Stimulated activated CD4-positive, alpha-beta T cell treated with anti-CD3 and anti-CD28 coated beads, Interleukin-1b, Interleukin-23, amount 100 ng/mL, for 1 hour (primary cell): Measurements from ENCODE around the gene BASP1.
"Not testable (repeated sequence)": the region's sequence is repeated elsewhere in the genome, so short reads cannot be mapped to it uniquely, and the experiment has no call there.

Source experiments
- DNase-seq, 2 donors: peaks; one replicate each; pipeline ENCODE4 v3.0.0-alpha.2; 2020; ENCODE audit warnings: low read depth in 2 of 2

The BASP1 gene

DNA sequence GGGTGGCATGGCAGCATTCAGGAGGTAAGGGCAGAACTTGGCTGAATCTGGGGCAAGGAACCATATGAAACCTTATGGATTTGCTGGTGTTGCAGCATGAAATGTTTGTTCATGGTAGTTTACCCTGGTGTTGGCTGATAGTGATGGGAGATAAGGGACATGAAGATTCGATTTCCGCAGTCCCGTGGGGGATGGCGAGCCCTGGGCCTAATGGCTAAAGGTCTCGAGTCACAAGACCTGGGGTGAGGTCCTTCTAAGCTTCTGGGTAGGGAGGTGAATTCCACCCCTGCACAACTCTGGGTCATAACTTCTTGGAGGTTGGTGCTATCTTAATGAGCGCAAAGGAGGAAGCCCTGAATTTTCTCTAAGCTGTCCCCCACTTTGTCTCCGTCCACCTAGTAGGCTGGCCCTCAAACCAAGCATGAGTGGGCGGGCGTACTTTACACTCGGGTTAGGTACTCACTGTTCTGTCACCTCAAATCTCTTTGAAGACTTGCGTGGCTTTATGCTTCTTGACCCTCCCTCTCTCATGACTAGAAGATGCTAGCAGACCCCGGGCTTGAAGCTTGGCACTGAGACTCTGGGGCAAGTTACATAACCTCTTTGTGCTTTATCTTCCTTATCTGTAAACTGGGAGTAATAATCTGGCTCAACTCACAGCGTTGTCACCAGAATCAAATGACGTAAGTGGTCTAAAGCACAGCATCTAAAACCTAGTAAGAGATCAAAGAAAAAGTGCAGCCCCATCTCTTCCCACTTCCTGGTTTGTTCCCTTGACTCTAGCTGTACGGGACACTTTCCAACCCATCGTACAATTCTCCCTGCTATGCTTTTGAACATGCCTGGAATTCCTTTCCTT, 72.5 kb downstream of the BASP1 start:
- no peak for DNase-seq

DNA sequence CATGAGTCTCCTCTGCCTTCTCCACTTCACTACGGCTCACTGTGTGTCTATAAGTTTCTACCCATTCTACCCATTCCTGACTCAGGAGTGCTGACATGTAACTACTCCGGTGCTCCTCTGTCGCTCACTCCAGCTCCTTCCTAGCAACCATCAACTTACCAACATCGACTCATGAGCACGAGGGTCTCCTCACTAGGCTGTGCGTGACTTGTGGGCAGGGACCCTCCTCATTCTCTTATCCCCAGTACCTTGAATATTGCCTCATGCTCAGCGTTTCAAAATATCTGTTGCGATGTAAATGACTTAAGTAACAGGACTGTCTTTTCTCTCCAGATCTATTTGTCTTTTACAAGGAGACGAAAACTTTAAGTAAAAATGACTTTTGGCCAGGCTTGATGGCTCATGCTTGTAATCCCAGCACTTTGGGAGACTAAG, 73.1 kb downstream of the BASP1 start:
- DNase-seq = no peak

DNA sequence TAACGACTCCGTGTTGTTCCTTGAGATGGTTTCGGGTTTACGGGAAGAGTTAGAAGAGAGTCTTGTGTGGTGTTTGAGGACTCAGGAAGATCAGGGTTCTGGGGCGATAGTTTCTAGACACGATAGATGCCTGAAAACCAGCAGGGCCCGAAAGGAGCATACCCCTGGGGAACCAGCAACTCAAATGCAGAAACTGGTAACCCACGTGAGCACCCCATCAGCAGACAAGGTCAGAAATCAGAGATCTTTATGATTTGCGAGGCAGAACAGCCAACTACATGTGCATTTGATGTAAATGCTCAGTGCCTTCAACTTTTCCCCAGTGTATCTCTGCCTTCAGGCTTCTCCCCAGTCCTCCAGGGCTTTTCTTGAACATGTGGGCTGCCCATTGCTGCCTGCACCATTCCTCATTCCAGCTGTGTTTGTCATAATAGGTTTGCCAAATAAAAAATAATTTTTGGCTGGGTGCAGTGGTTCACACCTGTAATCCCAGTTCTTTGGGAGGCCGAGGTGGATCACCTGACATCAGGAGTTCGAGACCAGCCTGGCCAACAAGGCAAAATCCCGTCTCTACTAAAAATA, 75.1 kb downstream of the BASP1 start:
- no peak for DNase-seq

DNA sequence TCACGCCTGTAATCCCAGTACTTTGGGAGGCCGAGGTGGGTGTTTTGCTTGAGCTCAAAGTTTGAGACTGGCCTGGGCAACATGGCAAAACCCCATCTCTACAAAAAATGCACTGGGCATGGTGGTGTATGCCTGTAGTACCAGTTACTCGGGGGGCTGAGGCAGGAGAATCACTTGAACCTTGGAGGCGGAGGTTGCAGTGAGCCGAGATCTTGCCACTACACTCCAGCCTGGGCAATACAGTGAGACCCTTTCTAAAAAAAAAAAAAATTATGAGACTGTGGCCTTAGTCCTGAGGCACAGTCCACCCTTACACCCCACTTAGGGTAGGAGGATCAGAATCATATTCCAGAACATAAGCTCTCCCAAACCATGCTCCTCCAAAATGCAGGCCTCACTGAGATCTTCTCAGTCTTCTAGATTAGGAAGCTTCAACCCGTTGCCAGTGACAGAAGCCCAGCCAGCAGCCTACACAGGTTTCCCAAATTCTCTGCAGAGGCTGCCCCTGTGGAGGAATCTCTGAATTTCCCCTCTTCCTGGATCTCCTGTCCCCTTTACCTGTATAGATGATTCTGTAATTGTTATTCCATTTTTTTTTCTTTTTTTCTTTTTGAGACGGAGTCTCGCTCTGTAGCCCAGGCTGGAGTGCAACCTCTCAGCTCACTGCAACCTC, 77.3 kb downstream of the BASP1 start:
- DNase-seq = no peak

DNA sequence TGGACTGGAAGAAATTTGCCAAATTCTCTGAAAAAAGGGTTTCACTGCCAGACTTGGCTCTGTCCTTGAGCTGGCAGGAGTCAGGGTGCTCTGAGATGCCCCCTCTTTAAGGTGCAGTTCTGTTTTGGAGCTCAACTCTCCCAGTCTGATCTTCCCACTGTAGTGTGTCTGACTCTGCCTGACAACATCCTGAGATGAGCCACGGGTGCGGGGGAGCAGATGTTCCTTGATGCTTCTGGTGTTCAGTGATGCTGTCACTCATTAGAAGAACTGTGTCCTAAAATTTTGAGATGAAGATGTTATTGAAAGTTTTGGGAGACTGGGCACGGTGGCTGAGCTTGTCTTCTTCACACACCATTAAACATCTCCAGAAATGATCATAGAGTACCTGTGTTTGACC, 78.2 kb downstream of the BASP1 start:
- DNase-seq = no peak

DNA sequence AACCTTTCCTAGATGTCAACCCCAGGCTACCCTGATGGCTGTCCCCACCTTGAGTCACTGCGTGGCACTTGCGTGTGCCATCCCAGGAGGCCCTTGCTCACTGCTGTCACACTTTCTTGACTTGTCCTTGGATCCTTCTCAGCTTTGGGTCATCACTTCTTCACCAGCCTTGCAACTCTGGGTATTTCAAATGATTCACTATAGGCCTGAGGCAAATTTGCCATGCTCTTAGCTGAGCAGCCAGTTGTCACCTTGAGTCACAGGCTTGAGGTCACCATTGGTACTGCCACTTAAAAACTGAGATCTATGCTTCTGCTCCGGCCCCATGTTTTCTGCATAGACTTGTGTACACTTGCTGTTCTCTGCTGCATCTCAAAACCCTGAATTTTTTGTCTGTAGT, 84.7 kb downstream of the BASP1 start:
- DNase-seq = no peak

DNA sequence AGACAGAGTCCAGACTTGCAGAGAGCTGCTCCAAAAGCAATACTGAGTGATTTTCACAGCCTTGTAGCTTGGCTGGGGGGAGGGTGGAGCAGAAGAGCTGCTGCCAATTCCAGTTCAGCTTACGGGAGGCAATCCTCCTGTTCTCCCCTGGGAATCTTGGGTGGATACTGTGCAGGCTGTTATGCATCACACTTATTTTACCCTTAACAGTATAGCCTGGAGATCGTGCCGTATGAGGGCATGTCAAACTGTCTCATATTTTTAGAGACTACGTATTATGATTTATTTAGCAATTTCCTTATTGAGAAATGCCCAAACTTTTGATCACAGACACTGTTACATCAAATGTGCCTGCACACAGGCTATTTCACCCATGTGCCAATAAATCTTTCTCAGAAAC, 85.2 kb downstream of the BASP1 start:
- no peak for DNase-seq

DNA sequence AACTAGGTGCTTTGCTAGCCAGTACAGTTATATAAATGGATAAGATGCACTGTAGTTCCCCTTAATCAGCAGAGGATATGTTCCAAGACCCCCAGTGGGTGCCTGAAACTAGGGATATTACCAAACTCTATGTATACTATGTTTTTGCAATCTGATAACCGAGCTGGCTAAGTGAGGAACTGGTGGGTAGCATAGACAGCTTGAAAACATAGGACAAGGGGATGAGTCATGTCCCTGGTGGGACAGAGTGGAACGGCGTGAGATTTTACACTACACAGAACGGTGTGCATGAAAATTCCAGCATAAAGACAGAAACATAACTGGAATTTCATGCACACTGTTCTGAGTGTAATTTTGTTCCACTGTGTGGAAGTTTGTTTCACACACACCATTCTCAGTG, 86.9 kb downstream of the BASP1 start:
- no peak for DNase-seq

DNA sequence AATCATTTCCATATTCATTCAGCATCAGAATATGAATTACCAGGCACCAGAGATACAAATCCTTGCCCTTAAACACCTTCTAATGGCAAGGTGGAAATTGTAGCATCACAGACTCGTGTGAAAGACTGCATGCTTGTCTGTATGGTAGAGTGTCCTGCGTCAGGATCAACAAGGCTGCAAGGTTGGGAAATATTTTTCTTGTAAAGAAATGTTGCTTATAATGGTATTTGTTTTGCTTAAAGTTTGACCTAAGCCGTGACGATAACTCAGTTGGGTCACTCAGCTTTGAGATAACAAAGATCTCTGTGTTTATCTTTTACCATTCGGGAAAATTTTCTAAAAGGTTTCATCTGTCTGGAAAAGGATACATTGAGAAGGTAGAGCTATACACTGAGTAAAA, 87.6 kb downstream of the BASP1 start:
- DNase-seq = no peak

DNA sequence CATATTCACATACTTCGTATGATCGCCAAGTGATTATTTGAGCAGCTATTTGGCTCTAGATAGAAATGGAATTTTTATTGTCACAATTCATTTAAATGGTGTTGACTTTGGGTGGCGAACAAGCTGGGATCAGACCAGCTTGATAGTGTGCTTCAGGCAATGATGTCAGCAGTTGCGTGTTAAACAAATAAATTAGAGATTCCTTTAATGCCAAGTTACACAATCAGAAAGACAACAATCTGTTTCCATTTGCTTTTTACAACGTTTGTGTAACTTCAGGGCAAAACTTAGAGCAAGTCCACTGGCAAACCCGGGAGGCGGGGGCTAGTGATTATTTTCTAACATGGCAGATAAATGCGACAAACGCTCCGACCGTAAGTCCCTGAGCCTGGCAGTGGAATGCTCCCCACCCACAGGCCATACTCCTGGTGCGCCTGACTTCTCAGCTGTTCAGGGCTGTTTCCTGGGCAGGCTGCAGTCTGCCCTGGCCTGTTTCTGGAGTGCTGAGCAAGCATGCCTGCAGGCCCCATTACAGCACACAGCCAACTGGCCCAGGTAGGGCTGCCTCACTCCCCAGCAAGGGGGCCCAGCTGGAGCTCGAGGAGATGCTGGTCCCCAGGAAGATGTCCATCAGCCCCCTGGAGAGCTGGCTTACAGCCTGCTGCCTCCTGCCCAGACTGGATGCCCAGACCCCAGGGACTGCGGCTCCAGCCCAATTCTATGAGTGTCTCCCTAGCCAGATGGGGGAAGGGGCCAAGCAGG, 88.7 kb downstream of the BASP1 start:
- DNase-seq = no peak

DNA sequence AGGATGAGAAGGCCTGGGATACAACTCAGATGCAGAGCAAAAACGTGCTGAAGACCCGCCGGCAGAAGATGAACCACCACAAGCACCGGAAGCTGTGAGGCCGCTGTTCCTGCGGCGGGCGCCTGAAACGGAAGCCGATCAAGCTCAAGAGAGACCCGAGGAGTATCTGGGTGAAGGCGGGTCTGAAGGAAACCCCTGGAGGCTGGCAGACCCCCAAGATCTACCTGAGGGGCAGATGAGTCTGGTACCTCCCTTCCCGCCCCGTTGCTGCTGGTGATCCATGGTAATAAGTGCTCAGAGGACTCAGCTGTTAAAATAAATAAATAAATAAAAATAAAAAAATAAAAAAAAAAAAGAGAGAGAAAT, 89.3 kb downstream of the BASP1 start:
- no peak for DNase-seq

DNA sequence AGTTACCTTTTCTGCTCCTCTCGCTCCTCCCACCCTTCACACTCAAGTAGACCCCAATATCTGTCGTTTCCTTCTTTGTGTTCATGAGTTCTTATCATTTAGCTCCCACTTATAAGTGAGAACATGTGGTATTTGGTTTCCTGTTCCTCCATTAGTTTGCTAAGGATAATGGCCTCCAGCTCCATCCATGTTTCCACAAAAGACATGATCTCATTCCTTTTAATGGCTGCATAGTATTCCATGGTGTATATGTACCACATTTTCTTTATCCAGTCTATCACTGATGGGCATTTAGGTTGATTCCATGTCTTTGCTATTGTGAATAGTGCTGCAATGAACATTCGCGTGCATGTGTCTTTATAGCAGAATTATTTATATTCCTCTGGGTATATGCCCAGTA, 90.0 kb downstream of the BASP1 start:
- DNase-seq = not testable (repeated sequence)

DNA sequence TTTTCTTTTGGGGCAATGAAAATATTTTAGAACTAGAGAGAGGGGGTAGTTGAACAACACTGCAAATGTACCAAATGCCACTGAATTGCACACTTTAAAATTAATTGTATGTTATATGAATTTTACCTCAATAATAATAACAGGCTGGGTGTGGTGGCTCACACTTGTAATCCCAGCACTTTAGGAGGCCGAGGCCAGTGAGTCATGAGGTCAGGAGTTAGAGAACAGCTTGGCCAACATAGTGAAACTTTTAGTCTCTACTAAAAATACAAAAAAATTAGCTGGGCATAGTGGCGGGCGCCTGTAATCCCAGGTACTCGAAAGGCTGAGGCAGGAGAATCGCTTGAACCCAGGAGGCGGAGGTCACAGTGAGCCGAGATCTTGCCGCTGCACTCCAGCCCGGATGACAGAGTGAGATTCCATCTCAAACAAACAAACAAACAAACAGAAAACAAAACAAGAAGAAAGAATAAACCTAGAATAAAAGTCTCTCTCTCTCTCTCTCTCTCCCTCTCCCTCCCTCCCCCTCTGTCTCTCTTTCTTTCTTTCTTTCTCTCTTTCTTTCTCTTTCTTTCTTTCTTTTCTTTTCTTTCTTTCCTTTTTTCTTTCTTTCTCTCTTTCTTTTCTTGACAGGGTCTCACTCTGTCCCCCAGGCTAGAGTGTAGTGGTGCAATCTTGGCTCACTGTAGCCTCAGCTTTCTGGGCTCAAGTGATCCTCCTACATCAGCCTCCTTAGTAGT, 91.1 kb downstream of the BASP1 start:
- DNase-seq = no peak

DNA sequence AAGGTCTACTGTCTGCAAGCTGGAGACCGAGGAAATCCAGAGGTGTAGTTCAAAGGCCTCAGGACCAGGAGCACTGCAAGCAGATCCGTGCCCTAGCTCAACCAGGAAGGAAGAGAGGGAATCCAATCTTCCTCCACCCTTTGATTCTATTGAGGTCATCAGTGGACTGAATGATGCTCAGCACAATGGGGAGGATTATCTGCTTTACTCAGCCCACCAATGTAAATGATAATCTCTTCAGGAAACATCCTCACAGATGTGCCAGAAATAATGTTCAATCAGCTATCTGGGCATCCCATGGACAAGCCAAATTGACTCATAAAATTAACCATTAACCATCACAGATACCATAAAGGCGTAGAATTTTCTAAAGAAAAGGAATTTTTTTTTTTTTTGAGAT, 92.0 kb downstream of the BASP1 start:
- no peak for DNase-seq

DNA sequence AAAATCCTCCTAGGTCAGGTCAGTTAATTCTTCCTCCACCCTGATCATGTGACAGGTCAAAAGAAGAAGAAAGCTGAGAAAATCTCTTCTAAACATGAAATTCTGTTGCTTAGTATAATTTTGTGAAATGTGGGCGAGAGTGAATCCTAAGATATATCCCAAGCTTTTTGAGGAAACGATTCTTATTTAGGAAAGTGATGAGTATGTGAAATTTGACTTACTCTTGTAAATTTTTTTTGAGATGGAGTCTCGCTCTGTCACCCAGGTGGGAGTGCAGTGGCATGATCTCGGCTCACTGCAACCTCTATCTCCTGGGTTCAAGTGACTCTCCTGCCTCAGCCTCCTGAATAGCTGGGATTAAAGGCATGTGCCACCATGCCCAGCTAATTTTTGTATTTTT, 93.1 kb downstream of the BASP1 start:
- DNase-seq = not testable (repeated sequence)

DNA sequence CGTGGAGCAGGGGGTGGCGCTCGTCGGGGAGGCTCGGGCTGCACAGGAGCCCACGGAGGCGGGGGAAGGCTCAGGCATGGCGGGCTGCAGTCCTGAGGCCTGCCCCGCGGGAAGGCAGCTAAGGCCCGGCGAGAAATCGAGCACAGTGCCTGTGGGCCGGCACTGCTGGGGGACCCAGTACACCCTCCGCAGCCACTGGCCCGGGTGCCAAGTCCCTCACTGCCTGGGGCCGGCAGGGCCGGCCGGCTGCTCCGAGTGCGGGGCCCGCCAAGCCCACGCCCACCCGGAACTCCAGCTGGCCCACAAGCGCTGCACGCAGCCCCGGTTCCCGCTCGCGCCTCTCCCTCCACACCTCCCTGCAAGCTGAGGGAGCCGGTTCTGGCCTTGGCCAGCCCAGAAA, 94.4 kb downstream of the BASP1 start:
- DNase-seq = not testable (repeated sequence)

DNA sequence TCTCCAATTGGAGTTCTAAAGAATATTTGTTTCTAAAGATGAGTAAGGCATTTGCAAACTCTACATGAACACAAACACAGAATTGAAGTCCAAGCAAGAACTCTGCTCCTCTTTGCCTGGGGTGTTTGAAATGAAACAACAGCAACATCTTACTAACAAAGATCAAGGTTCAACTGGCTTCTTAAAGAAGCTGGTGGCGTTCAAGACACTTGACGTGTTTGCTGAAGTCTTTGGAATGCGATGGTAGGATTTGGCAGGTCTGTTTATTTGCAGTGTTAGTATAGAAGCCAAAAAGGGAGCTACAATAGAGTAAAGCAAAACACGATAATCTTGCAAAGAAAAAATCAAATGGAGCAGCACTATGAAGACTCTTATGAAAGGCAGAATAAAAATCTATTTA, 94.9 kb downstream of the BASP1 start:
- DNase-seq = no peak

DNA sequence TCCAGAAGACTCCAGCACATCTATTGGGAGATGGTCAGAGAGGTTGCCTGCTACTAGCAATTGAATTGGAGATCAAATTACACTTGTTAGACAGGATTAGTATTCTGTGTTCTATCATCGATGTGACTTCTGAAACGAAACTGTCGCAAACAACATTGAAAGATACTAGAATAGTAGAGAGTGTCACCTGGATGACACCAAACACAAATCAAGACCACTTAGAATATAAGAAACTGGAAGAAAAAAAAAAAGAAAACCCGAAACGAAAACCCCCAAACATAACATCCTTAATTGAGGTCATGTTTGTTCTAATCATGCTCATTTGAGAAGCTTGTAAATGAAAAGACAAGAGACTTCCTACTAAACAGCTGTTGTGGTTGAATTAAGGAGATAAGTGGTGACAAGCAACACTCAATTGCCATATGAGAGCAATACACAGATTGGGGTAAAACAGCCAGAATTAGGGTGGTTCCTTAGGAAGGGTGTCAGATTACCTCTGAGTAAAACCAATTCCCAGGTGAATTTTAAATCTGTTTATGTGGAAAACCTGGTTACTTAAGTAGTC, 97.6 kb downstream of the BASP1 start:
- DNase-seq = no peak

DNA sequence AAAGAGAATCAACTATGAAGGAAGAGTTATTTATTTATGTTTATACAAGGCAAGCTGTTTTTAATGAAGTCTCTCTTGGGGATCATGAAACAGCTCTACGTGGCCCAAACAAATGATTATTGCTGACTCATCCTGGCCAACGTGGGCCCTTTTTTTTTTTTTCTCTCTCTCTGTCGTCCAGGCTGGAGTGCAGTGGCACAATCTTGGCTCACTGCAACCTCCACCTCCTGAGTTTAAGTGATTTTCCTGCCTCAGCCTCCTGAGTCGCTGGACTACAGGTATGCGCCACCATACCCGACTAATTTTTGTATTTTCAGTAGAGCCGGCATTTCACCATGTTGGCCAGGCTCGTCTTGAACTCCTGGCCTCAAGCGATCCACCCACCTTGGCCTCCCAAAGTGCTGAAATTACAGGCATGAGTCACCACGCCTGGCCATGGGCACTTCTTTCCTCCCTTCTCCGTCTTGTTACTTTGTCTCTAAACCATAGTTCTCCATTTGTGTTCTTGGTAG, 98.3 kb downstream of the BASP1 start:
- DNase-seq = no peak

DNA sequence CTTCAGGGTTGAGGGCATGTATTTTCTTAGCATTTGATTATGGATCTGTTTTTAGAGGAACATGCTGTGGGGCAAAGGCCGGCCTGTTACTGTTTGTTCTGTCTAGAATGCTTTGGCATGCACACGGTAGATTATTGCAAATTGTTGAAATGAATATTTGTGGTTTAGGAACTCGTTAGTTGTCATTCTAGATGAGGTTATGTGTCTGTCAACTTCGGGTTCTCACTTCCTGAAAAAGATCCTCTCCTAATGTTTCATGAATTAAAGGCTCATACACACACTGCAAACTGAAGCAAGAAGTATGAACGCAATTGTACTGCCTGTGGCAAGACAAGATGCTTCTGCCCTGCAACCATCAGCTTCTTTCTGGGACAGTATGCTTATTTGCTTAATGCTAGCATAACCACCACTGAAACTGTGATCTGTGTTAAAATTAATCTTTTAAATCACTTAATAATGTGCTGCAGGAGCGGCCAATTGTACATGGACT, 99.6 kb downstream of the BASP1 start:
- no peak for DNase-seq

DNA sequence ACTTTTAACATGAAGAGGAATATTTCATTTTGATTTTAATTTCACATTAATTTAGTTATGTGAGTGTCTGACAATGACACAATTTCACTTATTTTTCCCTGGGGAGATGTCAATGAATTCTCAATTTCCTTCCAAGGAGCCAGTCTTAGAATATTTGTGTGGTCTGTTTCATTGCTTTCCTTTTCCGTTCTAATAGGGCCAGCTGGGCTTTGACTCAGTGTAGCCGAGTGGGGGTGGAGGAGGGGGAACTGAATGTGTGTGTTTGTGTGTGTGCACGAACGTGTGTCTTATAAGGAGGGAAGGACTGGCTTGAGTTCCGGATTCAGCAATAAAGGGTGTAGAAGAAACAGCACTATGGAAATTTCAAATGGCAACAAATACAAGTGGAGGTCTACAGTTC, 100.0 kb downstream of the BASP1 start:
- DNase-seq = no peak
